ENCODE measurements around the gene OSBP2.

The OSBP2 gene

GRCh38 chr22:30871391-30872284 is 177.0 kb downstream of the OSBP2 start:
- peak; percentile 9 for DNase-seq

DNA sequence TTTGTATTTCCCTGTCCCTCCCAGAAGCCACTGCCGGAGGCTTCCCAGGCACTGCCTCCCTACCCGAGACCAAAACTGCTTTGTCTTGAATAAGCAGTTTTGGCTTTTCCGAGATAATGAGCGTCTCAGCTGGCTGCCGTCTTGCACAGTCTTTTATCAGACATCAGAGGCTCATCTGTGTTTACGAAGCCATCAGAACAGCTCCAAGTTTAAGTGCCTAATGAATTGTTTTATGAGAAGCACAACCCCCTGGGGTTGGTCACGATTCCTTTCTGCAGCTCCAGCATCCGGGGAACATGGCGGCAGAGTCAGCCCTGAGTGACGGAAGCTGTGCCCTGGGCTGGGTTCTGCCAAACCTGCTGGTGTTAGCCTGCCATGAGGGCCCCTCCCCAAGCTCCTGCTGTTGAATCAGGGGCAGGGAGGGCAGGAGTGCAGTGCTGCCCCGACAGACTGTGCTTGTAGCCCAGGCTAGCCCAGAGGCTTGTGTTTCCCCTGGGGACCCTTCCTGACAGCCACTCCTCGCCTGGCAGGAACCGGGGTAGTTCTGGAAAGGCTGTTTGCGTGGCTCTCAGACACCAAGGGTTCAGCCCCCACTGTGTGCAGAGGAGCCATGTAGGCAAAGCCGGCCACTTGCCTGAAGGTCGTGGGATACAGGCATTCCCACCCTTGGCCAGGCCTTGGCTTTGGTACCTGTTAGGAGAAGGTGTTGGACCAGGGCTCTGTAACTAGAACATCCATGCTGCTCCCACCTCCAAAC is 177.8 kb downstream of the OSBP2 start:
- peak; percentile 15 for DNase-seq

DNA sequence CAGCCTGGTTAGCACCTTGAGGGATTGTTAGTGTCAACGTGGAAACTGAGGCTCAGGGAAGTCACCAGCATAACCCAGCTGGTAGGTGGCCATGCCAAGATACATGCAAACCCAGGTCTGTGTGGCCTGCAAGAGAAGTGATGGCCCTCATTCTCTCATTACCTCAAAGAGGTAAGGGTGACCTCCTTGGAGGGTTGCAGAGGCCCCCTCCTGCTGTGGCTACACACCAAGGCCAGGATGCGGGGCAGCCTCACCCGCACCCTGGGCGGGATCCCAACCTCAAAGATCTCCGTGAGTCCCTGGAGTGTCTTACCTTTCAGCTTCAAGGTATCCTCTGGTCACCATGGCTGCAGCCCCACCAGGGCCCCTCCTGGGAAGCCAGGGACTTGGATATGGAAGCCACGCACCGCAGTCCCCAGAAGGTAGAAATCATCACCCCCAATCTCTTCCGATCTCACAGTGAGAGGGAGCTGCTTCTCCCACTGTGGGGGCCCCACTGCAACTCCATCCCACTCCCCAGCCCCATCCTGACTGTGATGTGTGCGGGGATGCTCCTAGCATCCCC is 178.5 kb downstream of the OSBP2 start:
- peak; percentile 8 for DNase-seq

DNA sequence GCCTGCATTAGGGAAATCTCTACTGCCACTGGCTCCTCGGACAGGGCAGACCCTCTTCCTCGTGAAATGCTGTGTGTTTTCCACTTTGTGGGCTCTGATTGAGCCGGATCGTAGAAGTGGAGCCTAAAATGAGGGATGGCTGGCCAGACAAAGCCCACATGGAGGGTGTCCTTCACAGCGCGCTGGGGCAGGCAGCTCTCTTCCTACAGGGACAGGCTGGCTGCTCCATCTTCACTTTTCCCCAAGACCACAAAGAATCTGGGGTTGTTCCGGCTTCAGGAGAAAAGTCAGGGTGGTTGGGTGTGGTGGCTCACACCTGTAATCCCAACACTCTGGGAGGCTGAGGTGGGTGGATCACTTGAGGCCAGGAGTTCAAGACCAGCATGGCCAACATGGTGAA is 179.0 kb downstream of the OSBP2 start:
- no peak for DNase-seq

DNA sequence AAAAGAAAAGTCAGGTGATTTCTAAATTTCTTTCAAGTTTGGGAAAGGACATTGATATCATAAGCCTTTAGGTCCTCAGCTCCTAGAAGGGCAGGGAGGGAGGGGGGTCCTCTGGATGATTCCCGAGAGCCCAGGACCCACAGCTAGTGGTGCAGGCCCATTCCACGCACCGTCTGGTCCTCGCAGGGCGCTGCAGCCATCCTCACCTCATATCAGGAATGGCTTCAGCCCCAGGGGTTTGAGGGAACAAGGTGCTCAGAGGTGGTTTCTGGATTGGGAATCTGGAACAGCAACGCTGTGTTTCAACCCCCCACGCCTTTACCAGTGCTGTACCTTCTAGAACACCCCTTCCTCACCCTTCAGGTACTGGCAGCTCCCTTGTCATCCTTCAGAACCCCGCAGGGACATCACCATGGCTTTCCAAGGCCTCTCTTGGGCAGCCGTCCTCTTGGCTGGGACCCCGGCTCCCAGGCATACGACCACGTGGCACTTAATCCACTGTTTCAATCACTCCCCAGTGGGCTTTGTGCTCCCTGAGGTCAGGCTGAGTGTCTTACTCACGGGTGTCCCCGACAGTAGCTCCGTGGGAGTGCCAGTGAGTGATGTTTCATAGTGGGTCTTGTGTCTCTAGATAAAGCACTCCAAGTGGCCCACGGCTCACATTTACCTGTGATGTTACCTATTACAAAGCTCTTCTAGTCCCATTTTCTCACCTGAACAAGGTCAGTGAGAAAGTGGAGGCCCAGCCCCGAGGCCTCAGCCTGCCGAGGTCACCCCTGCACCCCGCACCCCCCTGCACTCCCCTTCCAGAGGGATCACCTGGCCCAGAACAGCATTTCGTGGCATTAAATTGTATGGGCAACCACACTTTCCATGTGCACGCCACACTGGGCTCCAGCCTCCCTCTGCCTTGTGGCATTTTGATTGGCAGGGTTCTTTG is 180.0 kb downstream of the OSBP2 start:
- peak; percentile 8 for DNase-seq

GRCh38 chr22:30875481-30876215 is 181.0 kb downstream of the OSBP2 start:
- DNase-seq, result peak; percentile 24

- DNase-seq, result no peak
Observed at GRCh38 chr22:30876221-30876751, 181.6 kb downstream of the OSBP2 start.

GRCh38 chr22:30876915-30877553 is 182.4 kb downstream of the OSBP2 start:
- DNase-seq, result peak; percentile 53

- DNase-seq, result peak; percentile 8
Observed at GRCh38 chr22:30877662-30878515, 183.2 kb downstream of the OSBP2 start.

- DNase-seq, result peak; percentile 59
Observed at GRCh38 chr22:30878516-30879414, 184.1 kb downstream of the OSBP2 start.

DNA sequence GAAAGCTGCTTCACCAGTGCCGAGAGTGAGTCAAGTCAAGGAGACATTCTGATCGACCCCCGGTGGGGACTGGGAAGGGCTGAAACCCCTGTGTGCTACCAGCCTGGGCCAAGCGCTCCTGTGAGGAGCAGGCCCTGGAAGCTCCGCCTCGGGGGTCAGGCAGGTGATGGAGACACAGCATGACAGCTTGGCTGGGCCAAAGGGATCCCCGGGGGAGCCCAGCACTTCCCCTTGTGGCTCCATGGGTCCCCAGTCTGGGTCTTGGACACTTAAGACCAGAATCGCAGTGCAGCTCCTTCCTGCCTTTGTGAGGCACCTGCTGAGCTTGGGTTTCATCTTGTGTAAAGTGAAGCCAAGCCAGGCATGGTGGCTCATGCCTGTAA is 184.7 kb downstream of the OSBP2 start:
- DNase-seq, result peak; percentile 15

- peak; percentile 10 for DNase-seq
Observed at GRCh38 chr22:30880181-30880601, 185.5 kb downstream of the OSBP2 start.

GRCh38 chr22:30880847-30881246 is 186.2 kb downstream of the OSBP2 start:
- DNase-seq, result peak; percentile 7

DNA sequence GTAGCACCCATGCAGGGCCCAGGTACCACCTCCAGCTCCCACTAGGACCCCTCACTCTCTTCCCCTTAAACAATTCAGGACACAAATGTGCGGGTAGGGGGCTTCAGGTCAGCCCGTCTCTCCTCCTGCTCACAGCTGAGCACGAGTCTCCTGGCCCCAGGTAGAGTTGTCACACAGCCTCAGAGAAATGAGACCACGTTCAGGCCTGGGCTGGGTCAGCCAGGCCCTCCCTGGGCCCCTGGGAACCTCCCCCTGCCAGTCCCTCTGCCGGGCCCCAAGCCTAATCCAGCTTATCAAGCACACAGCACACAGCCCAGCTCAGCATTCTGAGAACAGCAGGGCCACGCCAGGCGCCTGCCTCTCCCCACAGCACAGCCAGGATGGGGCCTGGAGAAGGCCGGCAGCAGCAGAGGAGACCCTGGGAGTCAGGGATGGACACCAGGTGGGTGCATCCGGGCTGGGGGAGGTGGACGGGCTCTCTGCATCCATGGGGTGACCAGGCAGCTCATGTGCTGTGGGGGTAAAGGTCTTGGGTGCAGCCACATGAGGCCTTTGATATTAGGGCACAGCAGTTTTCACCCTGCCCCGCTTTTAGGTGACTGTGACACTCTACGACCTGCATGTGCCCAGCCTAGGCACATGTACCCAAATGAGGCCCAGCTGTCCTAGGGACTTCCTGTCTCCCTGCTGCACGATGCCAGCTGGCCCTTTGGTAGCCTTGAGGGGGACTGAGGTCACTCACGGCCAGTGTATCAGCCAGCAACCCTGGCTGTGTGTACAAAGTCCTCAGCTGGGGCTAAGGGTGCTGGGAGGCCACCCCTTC is 186.9 kb downstream of the OSBP2 start:
- DNase-seq, result peak; percentile 57

GRCh38 chr22:30882184-30882717 is 187.6 kb downstream of the OSBP2 start:
- DNase-seq, result no peak

DNA sequence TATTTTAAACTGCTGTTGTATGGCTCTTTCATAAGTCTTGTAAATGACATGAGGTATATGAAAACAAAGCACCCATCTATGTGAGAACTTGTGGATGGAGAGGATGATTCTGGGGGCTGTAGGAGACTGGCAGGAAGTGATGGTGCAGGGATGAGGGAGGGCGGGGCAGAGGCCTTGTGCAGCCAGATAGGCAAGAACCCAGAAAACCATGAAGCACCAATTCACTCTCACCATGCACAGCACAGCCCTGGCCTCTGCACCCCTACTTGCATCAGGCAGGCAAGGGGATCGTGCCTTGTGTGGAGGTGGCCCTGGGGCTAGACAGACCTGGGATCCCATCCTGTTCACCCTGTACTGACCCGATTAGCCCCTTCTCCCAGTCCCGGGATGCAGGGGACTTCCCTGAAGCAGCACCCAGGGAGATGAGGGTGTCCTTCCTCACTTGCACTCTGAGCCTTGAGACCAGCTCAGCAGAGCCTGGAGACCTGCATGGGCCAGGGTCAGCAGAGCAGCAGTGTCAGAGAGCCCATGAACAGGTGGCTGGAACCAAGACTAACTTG is 188.4 kb downstream of the OSBP2 start:
- DNase-seq, result no peak

GRCh38 chr22:30883586-30884145 is 189.0 kb downstream of the OSBP2 start:
- no peak for DNase-seq

Data from femur (tissue), 1 donor.